HCT116 (cell line): ENCODE measurements around the gene IFI27. TPM values are rescaled to one million over a fixed set of nuclear protein-coding genes. Genes with fewer than 3 reads are reported as not detected.

Source experiments
- ATAC-seq: fragments of 200-7000 bp; cut with Tn5 transposase; 2 replicates; pipeline ENCODE4 v1.9.1; 2020; ENCODE audit warnings: mild to moderate bottlenecking, moderate library complexity
- BruUV-seq: library from RNA; stranded (reverse); fragments of 400-500 nt; replicated peaks from 2 replicates; lab custom pipeline; 2021; lab: Mats Ljungman, UMichigan
- CTCF ChIA-PET: fragments of 300-600 bp; sonication (Branson Sonifier 250); formaldehyde crosslinking; loops from one replicate; lab custom pipeline; 2021; ENCODE audit warnings: antibody characterized with exemption; lab: Charles Lee
- POLR2A ChIA-PET: fragments of 300-600, 350-600 bp; sonication (Branson Sonifier 250); formaldehyde crosslinking; loops from one replicate; lab custom pipeline; 2021; ENCODE audit warnings: antibody characterized with exemption; lab: Charles Lee
- RAD21 ChIA-PET, 2 experiments: fragments of 300-600 bp; sonication (Branson Sonifier 250); formaldehyde crosslinking; loops; one replicate each; lab custom pipeline; 2023; ENCODE audit warnings: low total read pairs in 2 of 2; ENCODE audit not compliant: uncharacterized antibody in 2 of 2, unreplicated experiment in 2 of 2, low non-redundant PET in 1 of 2; lab: Charles Lee
- DNase-seq: peaks from one replicate; pipeline ENCODE4 v3.0.0-alpha.2; 2010; ENCODE audit warnings: low read depth, low spot score
- H2AFZ ChIP-seq: fragments of 200-600 bp; shearing (Covaris generic), sonication (generic); 2 replicates; pipeline ENCODE4 v1.6.1; 2017; ENCODE audit warnings: low read depth, mixed run types, mixed read lengths, antibody characterized with exemption, low read length; ENCODE audit not compliant: poor library complexity, severe bottlenecking
- H3K27ac ChIP-seq: 2 replicates; pipeline ENCODE4 v1.5.1; 2012; ENCODE audit warnings: low read depth, low read length
- H3K27me3 ChIP-seq: fragments of 200-600 bp; sonication (generic); 2 replicates; pipeline ENCODE4 v1.6.1; 2016; ENCODE audit warnings: mixed run types, low read length, mixed read lengths; ENCODE audit not compliant: insufficient read depth
- H3K36me3 ChIP-seq, 2 experiments: fragments of 200-500 bp in 1 of 2; fragments of 200-600 bp in 1 of 2; sonication (Bioruptor generic) in 1 of 2; sonication (generic) in 1 of 2; 2 replicates each; pipeline versions ENCODE4 v1.5.1 to v1.6.1; 2014 to 2016; ENCODE audit warnings: low read length in 2 of 2, inconsistent platforms in 1 of 2, mixed read lengths in 1 of 2, mixed run types in 1 of 2; ENCODE audit not compliant: insufficient read depth in 2 of 2, control insufficient read depth in 1 of 2
- H3K4me1 ChIP-seq, 2 experiments: fragments of 200-600 bp in 1 of 2; sonication (generic) in 1 of 2; 2 replicates each; pipeline versions ENCODE4 v1.5.1 to v1.6.1; 2012 to 2017; ENCODE audit warnings: low read length in 2 of 2, inconsistent platforms in 1 of 2, mild to moderate bottlenecking in 1 of 2, mixed read lengths in 1 of 2, mixed run types in 1 of 2, moderate library complexity in 1 of 2; ENCODE audit not compliant: insufficient read depth in 2 of 2, control insufficient read depth in 1 of 2
- H3K4me2 ChIP-seq: fragments of 200-600 bp; sonication (generic); 2 replicates; pipeline ENCODE4 v1.6.1; 2017; ENCODE audit warnings: mixed run types, low read length, mixed read lengths
- H3K4me3 ChIP-seq, 2 experiments: fragments of 200-600 bp in 1 of 2; sonication (generic) in 1 of 2; replicated peaks in 1 of 2; 2 replicates each; pipeline ENCODE4 v1.5.1; 2011 to 2016; ENCODE audit warnings: low read length in 2 of 2, control low read depth in 1 of 2, low read depth in 1 of 2, mild to moderate bottlenecking in 1 of 2, mixed read lengths in 1 of 2, mixed run types in 1 of 2
- H3K79me2 ChIP-seq: fragments of 200-600 bp; sonication (generic); 2 replicates; pipeline ENCODE4 v1.6.1; 2017; ENCODE audit warnings: mild to moderate bottlenecking, mixed run types, low read length, moderate library complexity, mixed read lengths; ENCODE audit not compliant: insufficient read depth
- H3K9ac ChIP-seq: fragments of 200-600 bp; sonication (generic); 2 replicates; pipeline ENCODE4 v1.6.1; 2016; ENCODE audit warnings: low read length, mixed read lengths
- H3K9me2 ChIP-seq: fragments of 200-600 bp; sonication (generic), shearing (Covaris generic); 2 replicates; pipeline ENCODE4 v1.6.1; 2017; ENCODE audit warnings: mixed run types, mild to moderate bottlenecking, moderate library complexity; ENCODE audit not compliant: insufficient read depth
- H3K9me3 ChIP-seq, 2 experiments: fragments of 200-500 bp in 1 of 2; fragments of 200-600 bp in 1 of 2; sonication (Bioruptor generic) in 1 of 2; sonication (generic) in 1 of 2; 2 replicates each; pipeline ENCODE4 v1.6.1; 2014 to 2017; ENCODE audit warnings: low read length in 2 of 2, mixed read lengths in 2 of 2, inconsistent platforms in 1 of 2, low read depth in 1 of 2, mild to moderate bottlenecking in 1 of 2, mixed run types in 1 of 2, moderate library complexity in 1 of 2; ENCODE audit not compliant: control insufficient read depth in 1 of 2, insufficient read depth in 1 of 2
- H4K20me1 ChIP-seq: fragments of 200-600 bp; sonication (generic), shearing (Covaris generic); 2 replicates; pipeline ENCODE4 v1.6.1; 2017; ENCODE audit warnings: mixed run types, mild to moderate bottlenecking, moderate library complexity; ENCODE audit not compliant: insufficient read depth
- CEBPB ChIP-seq: IDR thresholded peaks from 2 replicates; pipeline ENCODE4 v1.6.1; 2012; ENCODE audit warnings: low read depth
- ELF1 ChIP-seq: IDR thresholded peaks from 2 replicates; pipeline ENCODE4 v1.6.1; 2012; ENCODE audit warnings: low read depth, borderline replicate concordance
- EZH2 ChIP-seq: fragments of 200-600 bp; sonication (generic); IDR thresholded peaks from 2 replicates; pipeline ENCODE4 v1.6.1; 2017; ENCODE audit warnings: antibody characterized with exemption, mixed run types
- EZH2phosphoT487 ChIP-seq: fragments of 200-600 bp; IDR thresholded peaks from 2 replicates; pipeline ENCODE4 v1.6.1; 2018; ENCODE audit warnings: antibody characterized with exemption, borderline replicate concordance
- JUND ChIP-seq: IDR thresholded peaks from 2 replicates; pipeline ENCODE4 v1.6.1; 2012
- POLR2AphosphoS5 ChIP-seq: IDR thresholded peaks from 2 replicates; pipeline ENCODE4 v1.6.1; 2011; ENCODE audit warnings: mild to moderate bottlenecking, low read depth, low read length, moderate library complexity
- RAD21 ChIP-seq: IDR thresholded peaks from 2 replicates; pipeline ENCODE4 v1.6.1; 2012; ENCODE audit warnings: low read depth, mild to moderate bottlenecking
- SIN3A ChIP-seq: IDR thresholded peaks from 2 replicates; pipeline ENCODE4 v1.6.1; 2012; ENCODE audit warnings: low read depth
- ZFX ChIP-seq: fragments of 450-650 bp; IDR thresholded peaks from 2 replicates; pipeline ENCODE4 v1.6.1; 2017
- intact Hi-C: fragments of 100-400 bp; cut with micrococcal nuclease; formaldehyde crosslinking; loops from 2 replicates; pipeline ENCODE4 v1.10.0; 2022
- total RNA-seq: library from RNA; stranded (reverse); gene quantifications from one replicate; pipeline ENCODE4 v1.2.1, GENCODE V29; 2021; ENCODE audit not compliant: unreplicated experiment
- TF ChIP-seq, protein P1 (sequence below): IDR thresholded peaks from 2 replicates; pipeline ENCODE4 v1.6.1; 2012; ENCODE audit warnings: low read depth
- TF ChIP-seq, protein P2 (sequence below): IDR thresholded peaks from 2 replicates; pipeline ENCODE4 v1.6.1; 2012

The IFI27 gene
- total RNA-seq, 1 experiment from 2014 or later = 3.8 TPM

DNA sequence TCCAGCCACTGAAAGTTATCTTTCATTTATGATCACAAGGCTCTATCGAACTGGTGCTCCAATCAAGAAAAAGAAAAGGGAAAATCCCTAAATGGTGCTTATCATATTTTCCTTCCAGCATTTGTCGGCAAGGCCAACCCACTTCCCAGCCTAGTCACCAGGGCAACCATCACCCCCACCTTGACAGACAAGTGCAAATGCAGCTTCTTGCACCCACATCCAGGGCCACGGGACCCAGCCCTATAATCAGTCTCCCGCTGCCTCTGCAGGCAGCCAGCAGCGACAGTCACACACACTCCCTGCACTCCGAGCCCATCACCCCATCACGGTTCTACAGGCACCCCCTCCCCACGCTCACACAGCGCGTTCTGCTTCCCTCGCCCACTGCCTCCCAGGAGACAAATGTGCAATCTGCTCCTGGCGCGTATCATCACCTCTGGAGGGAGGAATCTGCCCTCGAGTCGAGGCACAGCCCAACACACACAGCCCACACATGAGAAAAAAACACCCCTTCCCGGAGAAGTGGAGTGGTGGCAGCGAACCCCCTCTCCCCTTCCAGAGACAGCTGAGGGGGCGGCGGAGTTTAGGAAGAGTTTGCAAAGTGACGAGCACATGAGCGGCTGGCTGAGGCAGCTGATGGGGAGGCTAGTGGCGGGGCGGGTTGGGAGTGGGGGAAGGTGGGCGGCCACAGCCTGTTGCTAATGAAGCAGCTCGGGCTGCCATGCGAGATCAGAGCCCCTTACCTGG, 54.3 kb downstream of the IFI27 start:
- CTCF ChIA-PET = no interaction called here
- no peak for ATAC-seq
- TF ChIP-seq JUND (no peak), CEBPB (no peak), ELF1 (no peak), ZFX (no peak), EZH2 (no peak), SIN3A (no peak), POLR2AphosphoS5 (no peak), EZH2phosphoT487 (no peak), RAD21 (no peak)
- TF ChIP-seq, protein P1, sequence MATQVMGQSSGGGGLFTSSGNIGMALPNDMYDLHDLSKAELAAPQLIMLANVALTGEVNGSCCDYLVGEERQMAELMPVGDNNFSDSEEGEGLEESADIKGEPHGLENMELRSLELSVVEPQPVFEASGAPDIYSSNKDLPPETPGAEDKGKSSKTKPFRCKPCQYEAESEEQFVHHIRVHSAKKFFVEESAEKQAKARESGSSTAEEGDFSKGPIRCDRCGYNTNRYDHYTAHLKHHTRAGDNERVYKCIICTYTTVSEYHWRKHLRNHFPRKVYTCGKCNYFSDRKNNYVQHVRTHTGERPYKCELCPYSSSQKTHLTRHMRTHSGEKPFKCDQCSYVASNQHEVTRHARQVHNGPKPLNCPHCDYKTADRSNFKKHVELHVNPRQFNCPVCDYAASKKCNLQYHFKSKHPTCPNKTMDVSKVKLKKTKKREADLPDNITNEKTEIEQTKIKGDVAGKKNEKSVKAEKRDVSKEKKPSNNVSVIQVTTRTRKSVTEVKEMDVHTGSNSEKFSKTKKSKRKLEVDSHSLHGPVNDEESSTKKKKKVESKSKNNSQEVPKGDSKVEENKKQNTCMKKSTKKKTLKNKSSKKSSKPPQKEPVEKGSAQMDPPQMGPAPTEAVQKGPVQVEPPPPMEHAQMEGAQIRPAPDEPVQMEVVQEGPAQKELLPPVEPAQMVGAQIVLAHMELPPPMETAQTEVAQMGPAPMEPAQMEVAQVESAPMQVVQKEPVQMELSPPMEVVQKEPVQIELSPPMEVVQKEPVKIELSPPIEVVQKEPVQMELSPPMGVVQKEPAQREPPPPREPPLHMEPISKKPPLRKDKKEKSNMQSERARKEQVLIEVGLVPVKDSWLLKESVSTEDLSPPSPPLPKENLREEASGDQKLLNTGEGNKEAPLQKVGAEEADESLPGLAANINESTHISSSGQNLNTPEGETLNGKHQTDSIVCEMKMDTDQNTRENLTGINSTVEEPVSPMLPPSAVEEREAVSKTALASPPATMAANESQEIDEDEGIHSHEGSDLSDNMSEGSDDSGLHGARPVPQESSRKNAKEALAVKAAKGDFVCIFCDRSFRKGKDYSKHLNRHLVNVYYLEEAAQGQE = no peak
- TF ChIP-seq, protein P2, sequence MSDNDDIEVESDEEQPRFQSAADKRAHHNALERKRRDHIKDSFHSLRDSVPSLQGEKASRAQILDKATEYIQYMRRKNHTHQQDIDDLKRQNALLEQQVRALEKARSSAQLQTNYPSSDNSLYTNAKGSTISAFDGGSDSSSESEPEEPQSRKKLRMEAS = no peak
- TF ChIP-seq, all 23 proteins: peak for 0
- H3K4me3 ChIP-seq = no peak overlapping the region
- H3K36me3 ChIP-seq = no peaks in the 10 kb centered on the region
- H4K20me1 ChIP-seq = no peaks in the 10 kb centered on the region
- no peak overlapping the region for H2AFZ ChIP-seq
- DNase-seq = no peak
- H3K9ac ChIP-seq = no peak overlapping the region
- no peaks in the 10 kb centered on the region for H3K27me3 ChIP-seq
- H3K4me1 ChIP-seq = no peaks in the 10 kb centered on the region
- ChIA-PET POLR2A (no interaction called here), RAD21 (no interaction called here)
- H3K4me2 ChIP-seq = no peak overlapping the region
- no peaks in the 10 kb centered on the region for H3K9me2 ChIP-seq
- H3K27ac ChIP-seq = no peak overlapping the region
- no peaks in the 10 kb centered on the region for H3K79me2 ChIP-seq
- no peaks in the 10 kb centered on the region for H3K9me3 ChIP-seq
- intact Hi-C loops = no loop called here
- BruUV-seq = no TSS peak
